Progenitor cell of endocrine pancreas (in vitro differentiated cells): Measurements from ENCODE around the gene DUOX1. TPM values are rescaled to one million over a fixed set of nuclear protein-coding genes. Genes with fewer than 3 reads are reported as not detected.

Experiments
- DNase-seq: peaks from one replicate; pipeline ENCODE4 v3.0.0; 2021; ENCODE audit warnings: low spot score; ENCODE audit not compliant: unreplicated experiment
- H3K27ac Mint-ChIP-seq: 2 replicates; pipeline ENCODE4 v1.8.0; 2021; ENCODE audit warnings: mild to moderate bottlenecking, moderate library complexity, mixed read lengths
- H3K27me3 Mint-ChIP-seq: 2 replicates; pipeline ENCODE4 v1.8.0; 2021; ENCODE audit warnings: mixed read lengths
- H3K36me3 Mint-ChIP-seq: 2 replicates; pipeline ENCODE4 v1.8.0; 2022; ENCODE audit warnings: mixed read lengths; ENCODE audit not compliant: insufficient read depth
- H3K4me1 Mint-ChIP-seq: 2 replicates; pipeline ENCODE4 v1.8.0; 2021; ENCODE audit warnings: low read depth, mixed read lengths
- H3K4me3 Mint-ChIP-seq: 2 replicates; pipeline ENCODE4 v1.8.0; 2021; ENCODE audit warnings: low read depth, mild to moderate bottlenecking, moderate library complexity, mixed read lengths
- H3K9me3 Mint-ChIP-seq: 2 replicates; pipeline ENCODE4 v1.8.0; 2021; ENCODE audit warnings: low read depth, mixed read lengths
- total RNA-seq: library from RNA; stranded (reverse); gene quantifications from 2 replicates; pipeline ENCODE4 v1.2.1, GENCODE V29; 2021
- TF ChIP-seq, protein P1 (sequence below): fragments of 200-600 bp; sonication (generic); IDR thresholded peaks from one replicate; pipeline ENCODE4 v1.5.0; 2021; ENCODE audit warnings: antibody characterized with exemption, mild to moderate bottlenecking; ENCODE audit not compliant: unreplicated experiment

The DUOX1 gene
- total RNA-seq, 1 donor from 2014 or later = 1.4 TPM

DNA sequence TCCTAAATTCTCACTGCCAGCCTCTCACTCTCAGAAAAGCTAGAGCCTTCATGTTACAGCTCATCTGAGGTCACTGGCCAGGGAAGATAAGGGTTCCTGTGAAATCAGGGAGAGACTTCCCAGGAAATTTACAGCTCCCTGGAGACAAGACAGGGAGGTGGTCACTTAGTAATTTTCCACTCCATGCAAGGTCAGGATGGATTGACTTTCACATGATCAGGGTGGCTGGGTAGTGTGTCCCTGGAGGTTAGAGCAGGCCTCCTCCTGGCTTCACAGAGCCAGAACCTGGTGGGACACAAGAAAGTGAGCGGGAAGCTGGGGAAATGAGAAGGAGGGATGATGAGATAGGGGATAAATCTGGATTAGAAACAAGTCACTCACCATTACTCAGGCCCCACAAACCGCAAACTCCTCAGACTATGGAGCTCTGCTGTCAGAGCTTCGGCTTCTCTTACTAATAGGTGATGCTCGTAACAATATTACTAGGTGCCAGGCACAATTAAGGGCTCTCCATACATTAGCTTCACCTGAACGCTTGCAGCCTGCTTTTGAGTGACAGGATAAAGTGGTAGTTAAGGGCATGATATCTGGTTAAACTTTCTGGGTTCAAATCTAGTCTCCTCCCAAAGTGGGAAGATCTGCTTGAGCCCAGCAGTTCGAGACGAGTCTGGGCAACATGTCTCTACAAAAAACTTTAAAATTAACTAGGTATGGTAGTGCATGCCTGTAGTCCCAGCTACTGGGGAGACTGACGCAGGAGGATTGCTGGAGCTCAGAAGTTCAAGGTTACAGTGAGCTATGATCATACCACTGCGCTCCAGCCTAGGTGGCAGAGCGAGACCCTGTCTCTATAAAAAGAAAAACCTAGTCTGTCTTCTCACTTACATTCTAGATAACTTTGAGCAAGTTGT is 40.7 kb upstream of the DUOX1 start:
- Mint-ChIP-seq H3K27ac (no peak overlapping the region), H3K4me3 (no peak overlapping the region), H3K9me3 (peaks cover 2% of the 10 kb centered on the region), H3K36me3 (no peaks in the 10 kb centered on the region), H3K4me1 (peaks cover 3% of the 10 kb centered on the region), H3K27me3 (peaks cover 24% of the 10 kb centered on the region)
- TF ChIP-seq, protein P1, sequence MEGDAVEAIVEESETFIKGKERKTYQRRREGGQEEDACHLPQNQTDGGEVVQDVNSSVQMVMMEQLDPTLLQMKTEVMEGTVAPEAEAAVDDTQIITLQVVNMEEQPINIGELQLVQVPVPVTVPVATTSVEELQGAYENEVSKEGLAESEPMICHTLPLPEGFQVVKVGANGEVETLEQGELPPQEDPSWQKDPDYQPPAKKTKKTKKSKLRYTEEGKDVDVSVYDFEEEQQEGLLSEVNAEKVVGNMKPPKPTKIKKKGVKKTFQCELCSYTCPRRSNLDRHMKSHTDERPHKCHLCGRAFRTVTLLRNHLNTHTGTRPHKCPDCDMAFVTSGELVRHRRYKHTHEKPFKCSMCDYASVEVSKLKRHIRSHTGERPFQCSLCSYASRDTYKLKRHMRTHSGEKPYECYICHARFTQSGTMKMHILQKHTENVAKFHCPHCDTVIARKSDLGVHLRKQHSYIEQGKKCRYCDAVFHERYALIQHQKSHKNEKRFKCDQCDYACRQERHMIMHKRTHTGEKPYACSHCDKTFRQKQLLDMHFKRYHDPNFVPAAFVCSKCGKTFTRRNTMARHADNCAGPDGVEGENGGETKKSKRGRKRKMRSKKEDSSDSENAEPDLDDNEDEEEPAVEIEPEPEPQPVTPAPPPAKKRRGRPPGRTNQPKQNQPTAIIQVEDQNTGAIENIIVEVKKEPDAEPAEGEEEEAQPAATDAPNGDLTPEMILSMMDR = no peak
- DNase-seq = no peak

DNA sequence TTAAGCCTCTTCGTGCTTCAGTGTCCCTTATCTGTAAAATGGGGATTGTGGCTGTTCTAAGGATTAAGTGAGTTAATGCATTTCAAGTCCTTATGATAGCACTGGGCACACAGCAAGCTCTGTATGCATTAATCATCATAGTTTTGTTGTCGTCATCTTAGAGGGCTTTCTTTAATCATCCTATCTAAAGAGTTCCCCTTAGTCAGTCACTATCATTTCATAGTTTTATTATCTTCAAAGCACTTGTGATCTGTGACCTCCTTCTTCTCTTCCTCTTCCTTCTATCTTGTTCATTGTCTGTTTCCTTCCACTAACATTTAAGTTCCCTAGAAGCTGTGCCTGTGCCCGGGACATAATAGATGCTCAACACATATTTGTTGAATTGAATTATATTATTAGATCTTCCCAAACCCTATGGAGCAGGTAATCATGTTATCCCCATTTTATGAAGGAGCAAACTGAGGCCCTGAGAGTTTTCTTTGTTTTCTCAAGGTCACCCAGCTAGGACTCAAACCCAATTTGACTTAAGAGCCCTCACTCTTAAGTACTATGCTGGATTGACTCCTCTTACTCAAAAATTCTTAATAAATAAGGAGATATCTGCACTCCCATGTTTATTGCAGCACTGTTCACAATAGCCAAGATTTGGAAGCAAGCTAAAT is 40.0 kb upstream of the DUOX1 start:
- H3K27me3 Mint-ChIP-seq = peaks cover 24% of the 10 kb centered on the region
- no peak overlapping the region for H3K4me3 Mint-ChIP-seq
- TF ChIP-seq, protein P1 = no peak
- H3K4me1 Mint-ChIP-seq = peaks cover 3% of the 10 kb centered on the region
- no peak overlapping the region for H3K27ac Mint-ChIP-seq
- DNase-seq = no peak
- peaks cover 2% of the 10 kb centered on the region for H3K9me3 Mint-ChIP-seq
- H3K36me3 Mint-ChIP-seq = no peaks in the 10 kb centered on the region

DNA sequence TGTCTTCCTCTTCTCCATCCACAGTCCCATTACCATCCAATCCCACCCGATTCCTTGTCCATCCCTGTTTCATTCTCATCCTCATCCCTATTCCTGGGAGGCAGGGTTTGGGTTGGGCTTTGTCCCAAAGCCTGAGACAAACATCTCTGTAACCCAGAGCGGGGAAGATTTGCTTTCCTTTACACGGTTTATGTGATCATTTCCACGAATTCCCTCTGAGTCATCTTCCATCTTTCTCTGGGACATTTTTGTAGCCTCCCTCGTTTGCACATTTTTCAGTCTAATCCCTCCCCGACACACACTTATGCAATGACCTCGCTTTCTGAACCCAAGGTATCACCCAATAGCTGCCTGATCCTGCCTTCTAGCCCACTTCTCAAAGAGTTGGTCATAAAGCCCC is 38.6 kb upstream of the DUOX1 start:
- Mint-ChIP-seq H3K4me1 (peaks cover 3% of the 10 kb centered on the region), H3K9me3 (peaks cover 2% of the 10 kb centered on the region), H3K27ac (no peak overlapping the region), H3K4me3 (no peak overlapping the region), H3K36me3 (no peaks in the 10 kb centered on the region), H3K27me3 (peaks cover 26% of the 10 kb centered on the region)
- no peak for DNase-seq
- TF ChIP-seq, protein P1 = no peak

DNA sequence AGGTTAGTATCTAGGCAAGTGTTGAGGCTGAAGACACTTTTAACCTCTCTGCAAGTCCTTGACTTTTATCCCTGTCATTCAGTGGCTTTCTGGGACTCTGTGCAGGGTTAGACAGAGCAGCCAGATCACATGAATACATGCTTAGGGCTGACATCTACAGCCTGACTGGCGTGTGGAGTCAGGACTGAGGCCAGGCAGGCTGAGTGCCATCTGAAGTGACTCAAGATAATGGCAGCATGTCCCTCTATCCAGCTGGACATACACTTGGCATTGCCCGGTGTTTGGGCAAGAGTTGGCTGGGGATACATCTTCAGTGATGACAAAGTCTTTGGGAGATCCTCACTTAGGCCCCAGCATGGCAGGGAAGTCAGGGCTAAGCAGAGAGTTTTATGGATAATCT is 38.2 kb upstream of the DUOX1 start:
- Mint-ChIP-seq H3K9me3 (peaks cover 2% of the 10 kb centered on the region), H3K4me1 (peaks cover 3% of the 10 kb centered on the region), H3K36me3 (no peaks in the 10 kb centered on the region), H3K27me3 (peaks cover 30% of the 10 kb centered on the region), H3K27ac (no peak overlapping the region), H3K4me3 (no peak overlapping the region)
- no peak for DNase-seq
- TF ChIP-seq, protein P1 = no peak

DNA sequence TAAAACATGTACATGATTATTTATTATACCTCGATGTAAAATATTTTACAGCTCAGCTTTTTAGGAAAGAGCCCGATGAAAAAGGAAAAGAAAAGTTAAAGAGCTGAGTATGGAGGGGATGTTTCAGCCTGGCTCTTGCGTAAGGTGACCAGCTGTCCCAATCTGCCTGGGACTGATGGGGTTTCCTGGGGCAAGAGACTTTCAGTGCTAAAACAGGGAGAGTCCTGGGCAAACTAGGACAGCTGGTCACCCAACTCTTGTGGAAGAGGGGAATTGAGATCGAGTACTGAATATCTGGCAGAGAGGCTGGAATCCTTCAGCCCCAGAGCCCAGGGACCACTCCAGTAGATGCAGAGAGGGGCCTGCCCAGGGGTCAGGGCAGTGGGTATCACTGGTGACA is 36.8 kb upstream of the DUOX1 start:
- no peak overlapping the region for H3K27ac Mint-ChIP-seq
- H3K4me1 Mint-ChIP-seq = peaks cover 3% of the 10 kb centered on the region
- DNase-seq = no peak
- peaks cover 2% of the 10 kb centered on the region for H3K9me3 Mint-ChIP-seq
- H3K36me3 Mint-ChIP-seq = no peaks in the 10 kb centered on the region
- H3K4me3 Mint-ChIP-seq = no peak overlapping the region
- TF ChIP-seq, protein P1 = no peak
- H3K27me3 Mint-ChIP-seq = peaks cover 33% of the 10 kb centered on the region
